BLaER1 (cell line): ENCODE measurements around the gene QPCT.
"Not testable (repeated sequence)": the region's sequence is repeated elsewhere in the genome, so short reads cannot be mapped to it uniquely, and the experiment has no call there.

ENCODE experiments used
- H3K27ac ChIP-seq: shearing (Covaris generic); formaldehyde crosslinking; 2 replicates; pipeline ENCODE4 v1.8.1; 2022
- H3K27me3 ChIP-seq: shearing (Covaris generic); formaldehyde crosslinking; 2 replicates; pipeline ENCODE4 v1.8.1; 2022
- H3K36me3 ChIP-seq: shearing (Covaris generic); formaldehyde crosslinking; 2 replicates; pipeline ENCODE4 v1.8.1; 2022
- H3K4me1 ChIP-seq: shearing (Covaris generic); formaldehyde crosslinking; 2 replicates; pipeline ENCODE4 v1.8.1; 2022
- H3K4me2 ChIP-seq: shearing (Covaris generic); formaldehyde crosslinking; 2 replicates; pipeline ENCODE4 v1.8.1; 2022
- H3K4me3 ChIP-seq: shearing (Covaris generic); formaldehyde crosslinking; 2 replicates; pipeline ENCODE4 v1.8.1; 2022
- H3K9ac ChIP-seq: shearing (Covaris generic); formaldehyde crosslinking; 2 replicates; pipeline ENCODE4 v1.8.1; 2022
- H3K9me3 ChIP-seq: shearing (Covaris generic); formaldehyde crosslinking; 2 replicates; pipeline ENCODE4 v1.8.1; 2022
- H4K20me1 ChIP-seq: shearing (Covaris generic); formaldehyde crosslinking; 2 replicates; pipeline ENCODE4 v1.8.1; 2022
- Cebpa-rat ChIP-seq: shearing (Covaris generic); IDR thresholded peaks from 2 replicates; pipeline ENCODE4 v1.8.1; 2022

QPCT gene

GRCh38 chr2:37367310-37367709 is 22.9 kb downstream of the QPCT start:
- H3K4me1 ChIP-seq: peaks cover 30% of the 10 kb centered on the region
- no peak for TF ChIP-seq Cebpa-rat
- H3K9ac ChIP-seq: no peak overlapping the region
- no peak overlapping the region for H3K4me3 ChIP-seq
- no peaks in the 10 kb centered on the region for H3K9me3 ChIP-seq
- no peaks in the 10 kb centered on the region for H3K27me3 ChIP-seq
- H3K36me3 ChIP-seq: no peaks in the 10 kb centered on the region
- no peaks in the 10 kb centered on the region for H4K20me1 ChIP-seq
- H3K27ac ChIP-seq: no peak overlapping the region
- peak overlapping the region; percentile 47 for H3K4me2 ChIP-seq

DNA sequence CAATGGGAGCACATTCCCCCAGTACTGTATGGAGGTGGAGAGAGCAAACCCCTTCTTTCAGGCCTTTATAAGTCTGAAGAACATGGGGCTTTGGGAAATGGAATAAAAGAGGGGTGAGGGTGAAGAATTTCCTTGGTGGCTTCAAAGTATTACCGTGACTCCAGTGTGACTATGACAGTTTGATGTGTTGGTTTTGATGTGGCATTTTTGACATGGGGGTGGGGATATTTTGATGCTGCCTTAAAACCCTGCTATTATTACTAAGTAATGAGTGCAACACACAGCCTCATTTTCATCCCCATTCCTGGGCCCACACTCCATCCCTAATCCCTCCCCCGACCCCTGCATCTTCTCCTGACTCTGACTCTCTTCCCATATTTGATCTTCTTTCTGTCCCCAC is 23.6 kb downstream of the QPCT start:
- Histone ChIP-seq H3K4me2 (peak overlapping the region; percentile 47), H3K9me3 (no peaks in the 10 kb centered on the region), H3K4me1 (peaks cover 30% of the 10 kb centered on the region), H3K36me3 (no peaks in the 10 kb centered on the region), H4K20me1 (no peaks in the 10 kb centered on the region), H3K27ac (no peak overlapping the region), H3K9ac (no peak overlapping the region), H3K4me3 (no peak overlapping the region), H3K27me3 (no peaks in the 10 kb centered on the region)
- TF ChIP-seq Cebpa-rat: no peak

GRCh38 chr2:37370666-37371065 is 26.2 kb downstream of the QPCT start:
- Histone ChIP-seq H3K4me1 (peaks cover 28% of the 10 kb centered on the region), H3K27ac (no peak overlapping the region), H3K9me3 (no peaks in the 10 kb centered on the region), H3K4me2 (no peak overlapping the region), H4K20me1 (no peaks in the 10 kb centered on the region), H3K27me3 (no peaks in the 10 kb centered on the region), H3K9ac (no peak overlapping the region), H3K4me3 (no peak overlapping the region), H3K36me3 (no peaks in the 10 kb centered on the region)
- no peak for TF ChIP-seq Cebpa-rat

GRCh38 chr2:37372000-37372399 is 27.6 kb downstream of the QPCT start:
- H3K9ac ChIP-seq: no peak overlapping the region
- H3K4me1 ChIP-seq: peaks cover 23% of the 10 kb centered on the region
- no peaks in the 10 kb centered on the region for H4K20me1 ChIP-seq
- H3K36me3 ChIP-seq: no peaks in the 10 kb centered on the region
- H3K27me3 ChIP-seq: no peaks in the 10 kb centered on the region
- TF ChIP-seq Cebpa-rat: no peak
- no peaks in the 10 kb centered on the region for H3K9me3 ChIP-seq
- no peak overlapping the region for H3K27ac ChIP-seq
- H3K4me3 ChIP-seq: no peak overlapping the region
- no peak overlapping the region for H3K4me2 ChIP-seq

GRCh38 chr2:37375741-37376288 is 31.4 kb downstream of the QPCT start:
- no peaks in the 10 kb centered on the region for H4K20me1 ChIP-seq
- H3K27ac ChIP-seq: no peak overlapping the region
- H3K9me3 ChIP-seq: no peaks in the 10 kb centered on the region
- H3K4me1 ChIP-seq: peaks cover 41% of the 10 kb centered on the region
- H3K9ac ChIP-seq: no peak overlapping the region
- peak overlapping the region; percentile 29; the same call in 1 of the 2 replicates for H3K4me2 ChIP-seq
- no peaks in the 10 kb centered on the region for H3K27me3 ChIP-seq
- TF ChIP-seq Cebpa-rat: no peak
- no peaks in the 10 kb centered on the region for H3K36me3 ChIP-seq
- no peak overlapping the region for H3K4me3 ChIP-seq

DNA sequence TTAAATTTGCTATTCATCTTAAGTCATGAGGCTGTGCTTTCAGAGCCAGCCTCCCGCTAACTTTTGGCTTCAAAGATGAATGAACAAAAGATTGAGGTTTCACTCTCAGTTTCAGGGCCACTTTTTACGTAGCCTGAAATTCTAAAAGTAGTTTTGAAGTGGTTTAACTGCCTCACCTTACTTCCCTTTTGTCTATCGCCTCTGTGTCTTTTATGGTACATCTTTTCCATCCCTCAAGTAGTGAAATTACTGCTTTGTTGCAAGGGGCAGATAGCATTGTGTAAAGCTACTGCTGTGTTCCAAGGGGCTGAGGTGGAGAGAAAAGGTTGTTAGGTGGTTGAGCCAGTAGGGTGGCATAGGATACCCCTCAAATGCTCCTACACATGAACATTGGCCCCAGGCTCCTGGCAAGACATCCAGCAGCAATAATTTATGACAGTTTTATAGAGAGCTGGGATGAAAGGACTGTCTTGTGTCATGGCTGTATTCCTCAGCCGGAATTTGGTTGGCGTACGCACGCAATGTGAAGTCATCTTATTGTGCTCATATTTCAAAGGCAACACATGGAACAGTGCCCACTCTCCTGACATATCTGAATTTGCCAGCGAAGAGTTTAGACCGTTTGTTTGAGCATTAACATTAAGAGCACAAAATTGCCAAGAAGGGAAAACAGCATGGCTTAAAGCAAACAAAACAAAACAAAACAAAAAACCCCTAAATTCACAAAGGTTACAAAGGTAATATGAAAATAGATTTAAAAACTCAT is 32.2 kb downstream of the QPCT start:
- Histone ChIP-seq H3K9me3 (no peaks in the 10 kb centered on the region), H3K27ac (no peak overlapping the region), H3K27me3 (no peaks in the 10 kb centered on the region), H4K20me1 (no peaks in the 10 kb centered on the region), H3K9ac (no peak overlapping the region), H3K36me3 (no peaks in the 10 kb centered on the region), H3K4me3 (no peak overlapping the region), H3K4me1 (peaks cover 46% of the 10 kb centered on the region), H3K4me2 (peak overlapping the region; percentile 29; the same call in 1 of the 2 replicates)
- no peak for TF ChIP-seq Cebpa-rat

DNA sequence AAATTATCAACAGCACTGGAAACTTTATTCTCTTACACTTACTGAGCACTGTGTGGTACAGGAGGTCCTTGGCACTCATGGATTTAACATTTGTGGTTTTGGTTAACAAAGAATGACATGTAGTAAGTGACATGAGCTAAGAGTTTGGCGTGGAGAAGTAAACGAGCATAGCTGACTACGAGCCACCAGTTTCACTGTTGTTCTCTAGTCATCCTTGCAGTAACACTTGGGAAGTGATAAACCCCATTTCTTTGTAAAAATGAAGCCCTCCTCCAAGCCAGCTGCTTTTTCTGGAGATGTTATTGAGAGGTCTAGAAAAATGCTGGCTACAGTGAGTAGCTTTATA is 32.7 kb downstream of the QPCT start:
- Histone ChIP-seq H3K36me3 (no peaks in the 10 kb centered on the region), H3K27me3 (no peaks in the 10 kb centered on the region), H4K20me1 (no peaks in the 10 kb centered on the region), H3K4me2 (peak overlapping the region; percentile 29), H3K9me3 (no peaks in the 10 kb centered on the region), H3K4me1 (peaks cover 46% of the 10 kb centered on the region), H3K27ac (no peak overlapping the region), H3K9ac (no peak overlapping the region), H3K4me3 (no peak overlapping the region)
- TF ChIP-seq Cebpa-rat: no peak

GRCh38 chr2:37378411-37378810 is 34.0 kb downstream of the QPCT start:
- no peak overlapping the region for H3K4me3 ChIP-seq
- H4K20me1 ChIP-seq: no peaks in the 10 kb centered on the region
- no peaks in the 10 kb centered on the region for H3K36me3 ChIP-seq
- H3K27me3 ChIP-seq: no peaks in the 10 kb centered on the region
- H3K9ac ChIP-seq: no peak overlapping the region
- H3K9me3 ChIP-seq: no peaks in the 10 kb centered on the region
- H3K4me1 ChIP-seq: peaks cover 46% of the 10 kb centered on the region
- H3K4me2 ChIP-seq: peak overlapping the region; percentile 29; the same call in 1 of the 2 replicates
- no peak for TF ChIP-seq Cebpa-rat
- H3K27ac ChIP-seq: no peak overlapping the region

DNA sequence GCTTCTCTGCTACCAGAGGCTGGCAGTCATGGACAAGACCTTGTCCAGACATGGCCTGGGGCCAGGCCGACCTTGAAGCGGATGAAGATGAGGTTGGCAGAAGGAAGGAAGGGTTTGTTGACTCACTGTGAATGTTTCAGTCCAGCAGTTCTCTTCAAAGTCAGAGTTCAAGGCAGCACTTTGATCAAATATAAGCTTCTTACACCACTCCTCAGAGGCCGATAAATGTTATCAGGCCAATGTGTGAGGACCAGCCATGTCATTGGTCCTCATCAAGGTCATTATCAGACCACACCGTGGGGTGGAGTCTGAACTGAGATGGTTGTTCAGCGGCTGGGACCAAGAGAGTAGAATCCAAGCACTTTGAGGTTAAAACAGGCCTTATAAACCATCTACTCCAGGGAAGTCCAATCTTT is 35.5 kb downstream of the QPCT start:
- Histone ChIP-seq H3K36me3 (no peaks in the 10 kb centered on the region), H3K4me1 (peaks cover 46% of the 10 kb centered on the region), H3K27ac (no peak overlapping the region), H3K4me2 (peak overlapping the region; percentile 74), H4K20me1 (no peaks in the 10 kb centered on the region), H3K9me3 (no peaks in the 10 kb centered on the region), H3K27me3 (no peaks in the 10 kb centered on the region), H3K4me3 (no peak overlapping the region), H3K9ac (no peak overlapping the region)
- TF ChIP-seq Cebpa-rat: no peak

DNA sequence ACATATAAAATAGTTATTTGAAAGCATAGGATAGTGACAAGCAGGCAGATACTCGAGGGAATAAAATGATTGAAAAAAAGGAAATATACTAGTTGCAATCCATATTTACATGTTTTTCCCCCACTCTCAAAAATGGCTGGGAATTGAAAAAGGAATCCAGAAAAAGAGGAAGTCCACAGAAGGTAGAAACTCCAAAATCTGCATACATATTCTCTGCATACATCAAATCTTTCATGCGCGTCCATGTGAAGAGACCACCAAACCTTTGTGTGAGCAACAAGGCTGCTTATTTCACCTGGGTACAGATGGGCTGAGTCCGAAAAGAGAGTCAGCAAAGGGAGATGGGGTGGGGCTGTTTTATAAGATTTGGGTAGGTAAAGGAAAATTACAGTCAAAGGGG is 36.4 kb downstream of the QPCT start:
- not testable (repeated sequence) for H3K9me3 ChIP-seq, H3K36me3 ChIP-seq, H3K27me3 ChIP-seq, H4K20me1 ChIP-seq, H3K27ac ChIP-seq, H3K4me3 ChIP-seq, H3K9ac ChIP-seq
- peak overlapping the region; percentile 74; the same call in 1 of the 2 replicates for H3K4me2 ChIP-seq
- H3K4me1 ChIP-seq: peaks cover 46% of the 10 kb centered on the region

DNA sequence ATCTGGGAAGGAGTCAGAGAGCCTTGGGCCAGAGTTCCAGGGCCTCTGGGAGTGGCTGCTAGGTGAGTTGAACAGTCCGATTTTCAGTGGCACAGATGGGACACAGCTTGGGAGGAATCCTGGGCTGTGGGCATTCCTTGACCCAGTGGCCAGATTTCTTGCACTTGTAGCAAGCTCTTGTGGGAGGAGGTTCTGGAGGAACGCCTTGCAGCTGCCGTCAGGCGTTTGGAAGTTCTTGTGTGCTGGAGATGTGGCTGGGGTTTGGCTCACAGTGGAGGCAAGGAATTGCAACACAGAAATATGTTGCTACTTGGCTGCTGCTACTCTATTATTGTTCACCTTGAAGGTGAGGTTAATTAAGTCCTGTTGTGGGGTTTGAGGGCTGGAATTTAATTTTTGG is 39.8 kb downstream of the QPCT start:
- H3K27me3 ChIP-seq, H3K9me3 ChIP-seq, H3K4me2 ChIP-seq, H3K4me3 ChIP-seq, H3K36me3 ChIP-seq, H4K20me1 ChIP-seq, H3K9ac ChIP-seq, H3K27ac ChIP-seq: not testable (repeated sequence)
- H3K4me1 ChIP-seq: peaks cover 27% of the 10 kb centered on the region
